ENCODE results near the gene NCOA3.
"Not testable (repeated sequence)": the region's sequence is repeated elsewhere in the genome, so short reads cannot be mapped to it uniquely, and the experiment has no call there.

The NCOA3 gene

GRCh38 chr20:47501482-47502270 lies at the start of gene NCOA3:
Gene NCOA3, plus strand, starts transcription at chr20:47501887. Its CDS starts 120,361 bp downstream, at chr20:47622248.
- no peak for FAIRE-seq

DNA sequence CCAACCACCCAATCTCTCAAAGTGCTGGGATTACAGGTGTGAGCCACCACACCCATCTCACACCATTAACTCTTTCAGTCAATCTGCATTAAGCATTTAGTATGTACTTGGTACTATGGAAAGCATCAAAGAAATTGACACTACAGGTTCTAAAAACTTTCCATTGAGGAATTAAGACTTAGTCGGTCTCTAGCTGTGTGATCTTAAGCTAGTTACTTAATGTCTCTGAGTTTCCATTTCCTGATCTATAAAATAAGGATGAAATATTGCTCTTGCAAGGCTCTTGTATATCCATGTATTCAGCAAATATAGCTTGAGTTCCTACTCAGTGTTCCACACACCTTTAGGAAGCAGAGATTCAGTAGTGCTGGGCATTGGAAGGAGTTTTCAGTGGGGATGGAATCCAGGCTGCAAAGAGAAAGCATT lies 48.9 kb upstream of the NCOA3 start:
- no peak for FAIRE-seq

DNA sequence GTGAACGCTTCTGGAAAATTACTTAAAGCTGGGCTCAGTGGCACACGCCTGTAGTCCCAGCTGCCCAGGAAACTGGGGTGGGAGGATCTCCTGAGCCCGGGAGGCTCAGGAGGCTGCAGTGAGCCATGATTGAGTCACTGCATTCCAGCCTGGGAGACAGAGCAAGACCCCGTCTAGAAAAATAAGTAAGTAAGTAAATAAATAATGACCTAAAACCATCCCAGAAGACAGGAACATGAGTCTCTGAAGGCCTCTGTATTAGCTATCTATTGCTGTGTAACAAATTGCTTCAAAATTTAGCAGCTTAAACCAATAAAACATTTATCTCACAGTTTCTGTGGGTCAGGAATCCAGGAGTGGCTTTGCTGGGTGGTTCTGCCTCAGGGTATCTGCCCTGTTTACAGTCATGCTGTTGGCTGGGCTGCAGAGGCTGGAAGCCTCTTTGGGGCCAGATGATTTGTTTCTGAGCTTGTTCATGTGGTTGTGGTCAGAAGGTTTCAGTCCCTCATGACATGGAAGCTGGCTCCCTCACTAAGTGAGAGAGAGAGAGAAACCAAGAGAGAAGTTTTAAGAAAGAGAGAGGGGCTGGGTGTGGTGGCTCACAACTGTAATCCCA lies 48.4 kb upstream of the NCOA3 start:
- no peak for FAIRE-seq

DNA sequence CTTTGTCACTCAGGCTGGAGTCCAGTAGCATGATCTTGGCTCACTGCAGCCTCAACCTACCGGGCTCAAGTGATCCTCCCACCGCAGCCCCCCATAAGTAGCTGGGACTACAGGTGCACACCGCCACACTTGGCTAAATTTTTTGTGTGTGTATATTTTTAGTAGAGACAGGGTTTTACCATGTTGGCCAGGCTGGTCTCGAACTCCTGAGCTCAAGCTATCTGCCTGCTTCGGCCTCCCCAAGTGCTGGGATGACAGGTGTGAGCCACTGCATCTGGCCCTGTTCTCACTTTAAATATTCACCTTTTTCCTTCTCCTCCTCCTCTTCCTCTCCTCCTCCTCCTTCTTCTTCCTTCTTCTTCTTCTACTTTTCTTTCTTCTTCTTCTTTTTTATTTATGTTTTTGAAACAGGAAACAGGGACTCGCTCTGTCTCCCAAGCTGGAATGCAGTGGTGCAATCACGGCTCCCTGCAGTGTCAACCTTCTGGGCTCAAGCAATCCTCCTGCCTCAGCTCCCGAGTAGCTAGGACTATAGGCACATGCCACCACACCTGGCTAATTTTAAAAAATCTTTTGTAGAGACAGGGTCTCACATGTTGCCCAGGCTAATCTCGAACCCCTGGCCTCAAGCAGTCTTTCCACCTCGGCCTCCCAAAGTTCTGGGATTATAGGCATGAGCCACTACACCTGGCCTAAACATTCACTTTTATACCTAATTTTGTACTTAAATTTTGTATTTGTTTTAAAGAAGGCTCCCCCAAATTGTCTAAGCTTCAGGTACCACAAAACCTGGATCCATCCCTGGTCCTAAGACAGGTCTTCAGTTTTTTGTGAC lies 47.2 kb upstream of the NCOA3 start:
- no peak for FAIRE-seq

- FAIRE-seq = no peak
These were observed 46.3 kb upstream of the NCOA3 start for GRCh38 chr20:47455133-47456040.

GRCh38 chr20:47456041-47456537 lies 45.6 kb upstream of the NCOA3 start:
- no peak for FAIRE-seq

- FAIRE-seq = no peak
These were observed 44.5 kb upstream of the NCOA3 start for GRCh38 chr20:47456952-47457724.

DNA sequence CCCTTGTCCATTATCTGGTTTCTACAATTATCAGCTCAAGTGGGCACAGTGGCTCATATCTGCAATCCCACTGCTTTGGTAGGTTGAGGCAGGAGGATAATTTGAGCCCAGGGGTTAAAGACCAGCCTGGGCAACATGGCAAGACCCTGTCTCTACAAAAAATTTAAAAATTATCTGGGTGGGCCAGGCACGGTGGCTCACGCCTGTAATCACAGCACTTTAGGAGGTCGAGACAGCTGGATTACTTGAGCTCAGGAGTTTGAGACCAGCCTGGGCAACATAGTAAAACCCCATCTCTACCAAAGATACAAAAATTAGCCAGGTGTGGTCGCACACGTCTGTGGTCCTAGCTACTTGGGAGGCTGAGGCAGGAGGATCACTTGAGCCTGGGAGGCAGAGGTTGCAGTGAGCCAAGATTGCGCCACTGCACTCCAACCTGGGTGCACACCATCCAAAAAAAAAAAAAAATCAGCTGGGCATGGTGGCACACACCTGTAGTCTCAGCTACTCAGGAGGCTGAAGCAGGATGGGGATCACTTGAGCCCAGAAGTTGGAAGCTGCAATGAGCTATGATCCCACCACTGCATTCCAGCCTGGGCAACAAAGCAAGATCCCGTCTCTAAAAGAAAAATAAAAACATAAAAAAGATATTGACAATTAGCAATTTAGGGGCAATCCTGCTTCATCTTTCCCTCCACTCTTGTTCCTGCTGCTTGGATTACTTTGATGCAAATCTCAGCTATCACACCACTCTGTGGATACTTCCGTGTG lies 43.2 kb upstream of the NCOA3 start:
- FAIRE-seq = not testable (repeated sequence)

- FAIRE-seq = no peak
These were observed 42.2 kb upstream of the NCOA3 start for GRCh38 chr20:47459344-47460073.

GRCh38 chr20:47460761-47461112 lies 41.0 kb upstream of the NCOA3 start:
- FAIRE-seq = not testable (repeated sequence)

- FAIRE-seq = no peak
These were observed 40.5 kb upstream of the NCOA3 start for GRCh38 chr20:47461120-47461685.

DNA sequence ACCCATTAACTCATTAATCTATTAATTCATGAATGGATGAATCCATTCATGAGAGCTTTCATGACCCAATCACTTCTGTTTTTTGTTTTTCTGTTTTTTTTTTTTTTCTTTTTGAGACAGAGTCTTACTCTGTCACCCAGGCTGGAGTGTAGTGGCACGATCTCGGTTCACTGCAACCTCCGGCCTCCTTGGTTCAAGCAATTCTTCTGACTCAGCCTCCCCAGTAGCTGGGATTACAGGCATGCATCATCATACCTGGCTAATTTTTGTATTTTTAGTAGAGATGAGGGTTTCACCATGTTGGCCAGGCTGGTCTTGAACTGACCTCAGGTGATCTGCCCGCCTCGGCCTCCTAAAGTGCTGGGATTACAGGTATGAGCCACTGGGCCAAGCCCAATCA lies 39.8 kb upstream of the NCOA3 start:
- FAIRE-seq = not testable (repeated sequence)

DNA sequence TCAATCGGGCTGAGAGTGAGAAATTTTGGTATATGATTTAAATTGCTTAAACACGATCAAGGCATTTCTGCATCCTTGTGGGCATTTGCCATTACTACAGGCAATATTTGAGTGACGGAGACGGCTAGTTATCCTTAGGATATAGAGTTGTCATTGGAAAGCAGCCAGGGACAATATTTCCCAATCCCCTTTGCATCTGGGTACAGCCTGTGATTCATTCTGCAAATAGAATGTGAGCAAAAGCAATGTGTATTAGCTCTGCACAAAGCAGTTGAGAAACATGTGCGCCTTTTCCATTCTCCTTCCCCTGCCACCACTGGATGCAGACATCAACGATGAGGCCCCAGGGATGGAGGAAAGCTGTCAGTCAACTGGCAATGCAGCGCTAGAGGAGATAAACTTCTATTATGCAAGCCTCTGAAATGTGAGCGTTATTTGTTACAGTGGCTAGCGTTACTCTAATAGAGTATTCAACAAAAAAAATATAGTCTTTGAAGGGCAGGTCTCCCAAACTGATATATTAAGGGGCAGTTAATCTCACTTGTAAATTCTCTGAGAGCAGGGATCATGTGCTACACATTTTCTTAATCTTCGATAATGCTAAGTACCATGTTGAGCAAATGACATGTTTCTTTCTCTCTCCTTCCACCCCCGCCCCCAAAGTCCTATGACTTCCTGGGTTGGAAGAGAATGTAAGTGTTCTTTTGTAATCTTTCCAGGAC lies 37.1 kb upstream of the NCOA3 start:
- no peak for FAIRE-seq

- no peak for FAIRE-seq
These were observed 36.2 kb upstream of the NCOA3 start for GRCh38 chr20:47465335-47466090.

DNA sequence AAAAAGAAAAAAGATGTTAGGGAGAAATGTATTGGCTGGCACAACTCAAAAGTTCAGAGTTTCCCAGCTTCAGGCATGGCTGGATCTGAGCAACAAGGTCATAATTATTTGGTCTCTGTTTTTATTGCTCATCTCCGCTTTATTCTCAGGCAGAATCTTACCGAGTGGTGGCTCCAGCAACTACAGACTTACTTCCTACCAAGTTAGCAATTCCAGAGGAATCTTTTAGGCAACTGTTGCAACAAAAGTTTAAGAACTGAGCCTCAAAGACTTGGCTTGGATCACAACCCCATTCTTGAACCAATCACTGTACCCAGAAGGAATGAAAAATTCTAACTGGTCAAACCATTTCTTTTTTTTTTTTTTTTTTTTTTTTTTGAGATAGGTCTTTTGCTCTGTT lies 35.5 kb upstream of the NCOA3 start:
- FAIRE-seq = no peak

DNA sequence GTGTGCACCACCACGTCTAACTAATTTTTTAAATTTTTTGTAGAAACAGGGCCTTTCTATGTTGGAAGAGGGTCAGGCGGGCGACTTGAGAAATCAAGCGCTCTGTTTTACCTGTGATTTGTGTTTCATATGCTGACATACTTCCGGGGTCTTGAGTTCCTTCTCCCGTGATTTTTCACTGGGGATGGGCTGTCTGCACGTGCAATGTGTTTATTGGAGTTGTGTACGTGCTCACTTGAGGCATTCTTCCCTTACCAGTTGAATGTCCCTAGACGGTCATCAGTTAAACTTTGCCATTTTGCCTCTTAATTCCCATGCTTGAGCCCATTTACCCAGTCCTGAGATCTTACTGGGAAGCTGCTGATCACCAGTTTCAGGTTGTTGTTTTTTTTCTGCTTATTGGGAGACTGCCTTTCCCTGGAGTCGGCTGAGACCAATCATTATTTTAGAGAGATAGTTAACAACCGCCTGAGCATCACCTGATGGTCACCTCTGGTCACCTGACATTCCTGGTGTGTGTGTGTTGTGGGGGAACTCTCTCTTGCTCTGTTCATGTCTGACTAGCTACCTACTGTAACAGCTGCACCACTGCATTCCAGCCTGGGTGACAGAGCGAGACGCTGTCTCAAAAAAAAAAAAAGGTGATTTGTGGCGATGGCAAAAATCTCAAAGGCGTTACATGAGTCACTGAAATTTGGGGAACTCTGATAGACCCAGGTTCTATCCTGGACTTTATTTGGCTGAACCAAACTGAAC lies 34.8 kb upstream of the NCOA3 start:
- no peak for FAIRE-seq

- FAIRE-seq = no peak
These were observed 33.2 kb upstream of the NCOA3 start for GRCh38 chr20:47468290-47469050.

All from TTC549 (cell line).